ENCODE results near the gene CDCA3.
A peak's percentile ranks its signal among the peaks of the same experiment; 100 is the strongest.

The CDCA3 gene

DNA sequence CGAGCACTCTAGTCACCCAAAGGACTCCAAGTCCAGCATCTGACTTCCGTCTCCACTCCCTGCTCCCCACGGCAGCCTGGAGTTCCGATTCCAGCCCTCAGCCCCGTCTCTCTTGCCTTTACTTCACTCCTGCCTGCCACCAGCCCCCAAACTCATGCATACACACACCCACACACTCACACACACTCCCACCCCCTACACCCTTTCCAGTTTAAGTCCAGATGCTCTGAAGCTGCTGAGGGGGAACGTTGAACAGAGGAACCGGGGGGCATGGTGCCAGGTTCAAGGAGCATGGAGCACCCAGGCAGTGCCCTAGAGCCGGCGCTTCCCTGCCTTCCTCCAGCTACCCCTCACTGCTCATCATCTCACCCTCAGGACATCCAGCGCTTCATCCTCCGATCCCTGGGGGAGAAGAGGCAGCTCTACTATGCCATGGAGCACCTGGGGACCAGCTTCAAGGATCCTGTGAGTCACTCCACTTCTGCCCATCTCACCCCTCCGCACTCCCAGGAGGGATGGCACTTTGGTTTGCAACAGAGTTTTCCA is 19.6 kb downstream of the CDCA3 start:
- no peak for DNase-seq (ENCODE audit: low read depth)

- no peak for DNase-seq (ENCODE audit: low read depth)
These were observed 20.1 kb downstream of the CDCA3 start for GRCh38 chr12:6830999-6831398.

DNA sequence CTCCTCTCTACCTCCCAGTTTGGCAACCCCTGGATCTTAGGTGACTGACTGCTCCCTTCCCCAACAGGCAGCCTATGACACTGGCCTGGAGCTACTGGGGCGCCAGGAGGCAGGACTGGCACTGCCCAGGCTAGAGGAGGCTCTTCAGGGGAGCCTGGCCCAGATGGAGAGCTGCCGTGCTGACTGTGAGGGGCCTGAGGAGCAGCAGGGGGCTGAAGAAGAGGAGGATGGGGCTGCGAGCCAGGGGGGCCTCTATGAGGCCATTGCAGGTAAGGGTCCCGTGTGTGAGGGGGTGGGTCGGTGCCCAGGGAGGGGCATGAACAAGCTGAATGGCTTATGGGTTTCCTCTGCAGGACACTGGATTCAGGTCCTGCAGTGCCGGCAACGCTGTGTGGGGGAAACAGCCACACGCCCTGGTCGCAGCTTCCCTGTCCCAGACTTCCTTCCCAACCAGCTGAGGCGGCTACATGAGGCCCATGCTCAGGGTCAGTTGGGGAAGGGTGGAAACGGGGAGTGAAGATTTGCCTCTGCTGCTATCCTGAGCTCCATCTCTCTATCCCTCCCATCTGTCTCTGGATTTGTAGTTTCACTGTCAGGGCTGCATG is 20.7 kb downstream of the CDCA3 start:
- DNase-seq (ENCODE audit: low read depth), result no peak

GRCh38 chr12:6829536-6830220 is 21.4 kb downstream of the CDCA3 start:
- no peak for DNase-seq (ENCODE audit: low read depth)

GRCh38 chr12:6828781-6829535 is 22.1 kb downstream of the CDCA3 start:
- peak; percentile 33 for DNase-seq (ENCODE audit: low read depth)

- no peak for DNase-seq (ENCODE audit: low read depth)
These were observed 22.9 kb downstream of the CDCA3 start, which contains the start of gene P3H3 for GRCh38 chr12:6827982-6828780. P3H3 (plus strand) TSS chr12:6828407; CDS start chr12:6828441, 34 bp downstream.

- DNase-seq (ENCODE audit: low read depth), result no peak
These were observed 23.6 kb downstream of the CDCA3 start for GRCh38 chr12:6827437-6827911.

DNA sequence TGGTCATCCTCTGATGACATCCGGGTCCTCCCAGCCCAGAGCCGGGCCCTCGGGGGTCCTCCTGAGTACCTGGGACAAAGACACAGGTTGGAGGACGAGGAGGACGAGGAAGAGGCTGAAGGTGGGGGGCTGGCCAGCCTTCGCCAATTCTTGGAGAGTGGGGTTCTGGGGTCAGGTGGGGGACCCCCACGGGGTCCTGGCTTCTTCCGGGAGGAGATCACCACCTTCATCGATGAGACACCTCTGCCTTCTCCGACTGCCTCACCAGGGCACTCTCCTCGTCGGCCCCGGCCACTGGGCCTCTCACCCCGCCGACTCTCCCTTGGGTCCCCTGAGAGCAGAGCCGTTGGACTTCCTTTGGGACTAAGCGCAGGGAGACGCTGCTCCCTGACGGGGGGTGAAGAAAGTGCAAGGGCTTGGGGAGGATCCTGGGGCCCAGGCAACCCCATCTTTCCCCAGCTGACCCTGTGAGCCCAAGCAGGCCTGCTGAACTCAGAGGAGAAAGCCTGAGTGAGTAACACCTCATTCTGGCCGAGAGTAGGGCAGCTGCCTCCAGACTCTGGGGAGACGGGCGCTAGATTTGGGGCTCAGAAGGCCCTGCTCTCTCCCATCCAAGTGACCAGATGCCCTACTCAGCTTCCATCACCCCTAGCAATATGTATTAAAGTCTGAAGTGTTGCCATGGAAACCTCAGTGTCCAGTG is 24.2 kb downstream of the CDCA3 start:
- no peak for DNase-seq (ENCODE audit: low read depth)

DNA sequence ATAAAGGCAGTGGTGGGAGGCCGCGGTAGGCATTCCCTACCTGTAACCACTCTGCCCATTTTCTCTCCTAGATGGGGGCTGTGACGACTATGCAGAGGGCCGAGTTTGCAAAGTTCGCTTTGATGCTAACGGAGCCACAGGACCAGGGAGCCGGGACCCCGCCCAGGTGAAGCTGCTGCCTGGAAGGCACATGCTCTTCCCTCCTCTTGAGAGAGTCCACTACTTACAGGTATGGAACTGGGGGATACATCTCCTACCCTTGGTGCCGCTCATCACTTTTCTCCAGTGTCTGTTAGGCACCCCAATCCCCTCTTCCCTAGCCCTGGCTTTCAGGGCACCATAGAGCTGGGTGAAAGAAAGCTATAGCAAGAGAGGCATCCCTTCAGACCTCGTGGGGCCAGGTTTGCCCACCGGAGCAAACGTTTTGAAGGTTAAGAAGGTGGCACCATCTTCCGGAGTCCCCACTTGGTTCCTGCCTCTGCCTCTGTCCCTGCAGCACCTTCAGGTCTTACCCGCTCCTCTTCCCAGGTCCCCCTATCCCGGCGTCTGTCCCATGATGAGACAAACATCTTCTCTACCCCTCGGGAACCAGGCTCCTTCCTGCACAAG is 24.9 kb downstream of the CDCA3 start:
- DNase-seq (ENCODE audit: low read depth), result no peak

DNA sequence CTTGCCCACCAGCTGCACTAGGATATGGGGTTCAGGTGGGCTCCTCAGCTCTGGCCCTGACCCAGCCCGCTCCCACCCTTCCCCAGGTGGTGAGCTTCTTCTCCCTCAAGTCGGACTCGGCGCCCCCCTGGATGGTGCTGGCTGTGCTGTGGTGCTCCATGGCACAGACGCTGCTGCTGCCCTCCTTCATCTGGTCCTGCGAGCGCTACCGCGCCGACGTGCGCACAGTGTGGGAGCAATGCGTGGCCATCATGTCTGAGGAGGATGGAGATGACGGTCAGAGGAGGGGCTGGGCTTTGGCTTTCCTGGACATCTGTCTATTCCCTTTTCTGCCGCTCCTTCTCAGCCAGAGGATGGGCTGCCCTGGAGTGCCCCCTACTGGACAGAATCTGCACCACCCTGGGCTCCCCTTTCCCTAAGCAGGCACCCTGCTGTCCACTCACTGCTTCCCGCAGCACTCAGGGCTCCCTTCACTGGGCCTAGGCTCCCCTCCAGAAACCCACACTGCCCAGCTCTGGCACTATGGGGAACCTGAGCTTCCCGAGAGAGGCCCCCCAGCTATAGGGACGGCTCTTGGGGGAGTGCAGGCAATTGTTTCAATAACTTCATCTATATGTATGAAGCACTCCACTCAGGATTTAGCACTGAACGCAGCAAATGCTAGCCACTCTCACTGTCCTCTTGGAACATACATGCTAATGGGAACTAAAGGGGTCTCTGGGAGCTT is 25.5 kb downstream of the CDCA3 start:
- DNase-seq (ENCODE audit: low read depth), result peak; percentile 68

DNA sequence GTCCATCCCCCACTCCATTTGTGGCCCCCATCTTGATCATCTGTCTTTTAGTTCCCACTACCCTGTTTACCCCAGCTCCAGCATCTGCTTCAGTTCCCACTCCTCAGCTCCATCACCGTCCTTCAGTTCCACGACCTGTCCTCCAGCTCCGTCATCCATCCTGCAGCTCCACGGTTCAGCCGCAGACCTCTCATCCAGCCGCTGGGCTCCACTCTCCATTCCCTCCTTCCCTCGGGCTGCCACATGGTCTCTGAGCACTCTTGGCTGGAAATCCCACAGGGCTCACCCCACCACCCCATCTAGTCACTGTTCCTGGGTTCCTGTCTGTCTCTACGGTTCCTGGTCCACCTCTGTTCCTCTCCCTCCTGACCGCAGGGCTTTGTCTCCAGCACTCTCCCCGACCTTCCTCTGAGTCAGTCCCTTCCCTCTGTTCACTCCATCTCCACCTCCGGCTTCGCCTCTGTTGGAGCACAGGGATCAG is 26.1 kb downstream of the CDCA3 start:
- no peak for DNase-seq (ENCODE audit: low read depth)

DNA sequence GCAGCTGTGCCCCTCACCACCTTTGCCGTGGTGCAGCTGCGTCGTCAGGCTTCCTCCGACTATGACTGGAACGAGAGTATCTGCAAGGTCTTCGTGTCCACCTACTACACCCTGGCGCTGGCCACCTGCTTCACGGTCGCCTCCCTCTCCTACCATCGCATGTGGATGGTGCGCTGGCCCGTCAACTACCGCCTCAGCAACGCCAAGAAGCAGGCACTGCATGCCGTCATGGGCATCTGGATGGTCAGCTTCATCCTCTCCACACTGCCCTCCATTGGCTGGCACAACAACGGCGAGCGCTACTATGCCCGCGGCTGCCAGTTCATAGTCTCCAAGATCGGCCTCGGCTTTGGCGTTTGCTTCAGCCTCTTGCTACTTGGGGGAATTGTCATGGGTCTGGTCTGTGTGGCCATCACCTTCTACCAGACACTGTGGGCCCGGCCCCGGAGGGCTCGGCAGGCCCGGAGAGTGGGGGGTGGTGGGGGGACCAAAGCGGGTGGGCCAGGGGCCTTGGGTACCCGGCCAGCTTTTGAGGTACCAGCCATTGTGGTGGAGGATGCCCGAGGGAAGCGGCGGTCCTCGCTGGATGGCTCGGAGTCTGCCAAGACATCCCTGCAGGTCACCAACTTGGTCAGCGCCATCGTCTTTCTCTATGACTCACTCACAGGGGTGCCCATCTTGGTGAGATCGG is 26.9 kb downstream of the CDCA3 start:
- no peak for DNase-seq (ENCODE audit: low read depth)

DNA sequence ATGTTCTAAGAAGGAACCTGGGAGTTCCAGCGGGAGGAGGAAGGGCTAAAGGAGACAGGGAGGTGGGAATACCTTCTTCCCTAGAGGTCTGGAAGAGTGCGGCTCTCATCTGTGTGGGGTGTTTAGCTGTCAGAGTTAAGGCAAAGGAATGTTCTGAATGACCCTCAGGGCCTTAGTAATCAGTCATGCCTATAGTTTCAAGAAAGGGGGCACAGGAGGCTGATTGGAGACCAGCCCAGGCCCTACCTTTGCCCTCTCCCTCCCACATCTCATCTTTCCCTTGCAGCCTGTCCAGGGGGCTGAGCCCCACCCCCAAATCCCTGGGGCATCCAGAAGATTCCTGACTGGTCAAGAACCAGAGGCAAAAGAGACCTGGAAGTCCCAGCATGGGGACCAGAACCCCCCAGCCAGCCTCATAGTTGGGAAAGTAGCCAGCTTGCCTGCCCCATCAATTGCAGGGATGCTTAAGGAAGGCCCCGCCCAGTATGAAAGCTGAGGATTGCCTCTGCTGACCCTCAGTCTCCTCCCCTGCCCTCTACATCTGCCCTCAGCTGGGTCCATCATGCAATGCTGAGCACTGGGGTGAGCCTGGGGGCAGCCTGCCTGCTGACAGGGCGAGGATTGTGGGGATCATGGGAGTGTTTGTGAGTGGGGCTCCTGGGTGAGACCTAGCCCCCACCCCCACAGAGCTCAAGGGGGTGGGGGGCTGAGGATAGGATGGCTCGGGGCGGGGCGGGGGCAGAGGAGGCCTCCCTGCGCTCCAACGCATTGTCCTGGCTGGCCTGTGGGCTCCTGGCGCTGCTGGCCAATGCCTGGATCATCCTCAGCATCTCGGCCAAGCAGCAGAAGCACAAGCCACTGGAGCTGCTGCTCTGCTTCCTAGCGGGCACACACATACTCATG is 27.7 kb downstream of the CDCA3 start:
- no peak for DNase-seq (ENCODE audit: low read depth)

GRCh38 chr12:6822426-6823135 is 28.5 kb downstream of the CDCA3 start:
- no peak for DNase-seq (ENCODE audit: low read depth)

DNA sequence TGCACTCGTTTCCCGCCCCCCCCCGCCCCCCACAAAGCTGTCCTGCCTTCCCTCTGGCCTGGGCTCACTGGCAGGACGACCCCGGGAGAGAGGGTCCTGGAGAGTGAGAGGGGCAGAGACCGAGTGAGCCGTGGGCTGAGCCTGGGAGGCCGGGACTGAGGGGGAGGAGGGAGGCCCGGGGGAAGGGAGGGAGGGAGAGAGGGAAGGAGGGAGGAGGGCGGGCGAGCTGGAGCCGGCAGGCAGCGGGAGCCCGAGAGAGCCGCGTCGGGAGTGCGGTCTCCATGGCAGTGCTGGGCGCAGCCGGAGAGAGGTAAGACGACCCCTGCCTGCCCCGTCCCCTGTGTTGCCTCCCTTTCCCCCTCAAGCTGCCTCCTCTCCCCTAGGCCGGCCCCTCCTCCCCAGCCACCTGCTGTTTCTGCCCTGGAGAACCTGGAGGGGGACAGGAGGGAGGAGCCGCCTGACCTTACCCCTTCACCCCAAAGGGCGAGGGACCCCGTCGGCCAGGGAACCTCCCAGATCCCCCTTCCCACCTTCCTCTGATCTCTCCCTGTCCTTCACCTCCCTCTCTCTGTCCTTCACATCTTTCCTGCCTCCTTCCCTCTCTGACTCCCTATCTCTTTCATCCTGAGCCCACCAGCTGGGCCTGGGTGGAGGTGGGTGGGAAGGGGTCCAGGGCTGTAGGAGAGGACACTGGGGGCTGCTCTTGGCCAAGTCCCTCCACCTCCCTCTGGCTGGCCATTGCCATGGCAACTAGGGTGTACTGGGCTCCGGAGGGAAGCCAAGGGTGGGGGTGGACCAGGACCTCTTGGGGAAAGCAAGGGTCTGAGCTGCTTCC is 29.3 kb downstream of the CDCA3 start, which contains the start of gene GPR162:
TSS of gene GPR162 (plus strand) at position 231 of the 835 bp plus-strand sequence. CDS start 2,078 bp downstream, outside the sequence.
- no peak for DNase-seq (ENCODE audit: low read depth)

GRCh38 chr12:6820166-6820565 is 30.9 kb downstream of the CDCA3 start:
- DNase-seq (ENCODE audit: low read depth), result no peak

Data from activated T-helper 1 cell treated with Interleukin-2 at 50 U/mL for 16 hours (primary cell).